HUES64 (cell line): ENCODE results near the gene TMEM95.
"Not testable (repeated sequence)": the region's sequence is repeated elsewhere in the genome, so short reads cannot be mapped to it uniquely, and the experiment has no call there.

ENCODE experiments used
- H3K27ac ChIP-seq: 2 replicates; pipeline ENCODE4 v1.7.0; 2013; ENCODE audit warnings: low read depth, low read length, inconsistent platforms
- H3K27me3 ChIP-seq: 2 replicates; pipeline ENCODE4 v1.6.1; 2013; ENCODE audit warnings: mild to moderate bottlenecking, low read length; ENCODE audit not compliant: insufficient read depth
- H3K36me3 ChIP-seq: 2 replicates; pipeline ENCODE4 v1.6.1; 2013; ENCODE audit warnings: mild to moderate bottlenecking, low read length; ENCODE audit not compliant: insufficient read depth
- H3K4me1 ChIP-seq: 2 replicates; pipeline ENCODE4 v1.6.1; 2013; ENCODE audit warnings: mild to moderate bottlenecking, low read length, moderate library complexity; ENCODE audit not compliant: insufficient read depth
- H3K4me3 ChIP-seq: 2 replicates; pipeline ENCODE4 v1.5.1; 2013; ENCODE audit warnings: mild to moderate bottlenecking, low read length, moderate library complexity
- H3K9ac ChIP-seq: 2 replicates; pipeline ENCODE4 v1.6.1; 2013; ENCODE audit warnings: mild to moderate bottlenecking, low read depth, low read length
- H3K9me3 ChIP-seq: 2 replicates; pipeline ENCODE4 v1.6.1; 2013; ENCODE audit warnings: low read depth, low read length; ENCODE audit not compliant: insufficient read depth
- WGBS: fragments of 150-250, 120-280 bp; methylation state at CpG from one replicate; pipeline ENCODE4 v1.1.7; 2013; ENCODE audit warnings: missing lambda C conversion rate; 5-methylcytosine and 5-hydroxymethylcytosine counted together

The TMEM95 gene

DNA sequence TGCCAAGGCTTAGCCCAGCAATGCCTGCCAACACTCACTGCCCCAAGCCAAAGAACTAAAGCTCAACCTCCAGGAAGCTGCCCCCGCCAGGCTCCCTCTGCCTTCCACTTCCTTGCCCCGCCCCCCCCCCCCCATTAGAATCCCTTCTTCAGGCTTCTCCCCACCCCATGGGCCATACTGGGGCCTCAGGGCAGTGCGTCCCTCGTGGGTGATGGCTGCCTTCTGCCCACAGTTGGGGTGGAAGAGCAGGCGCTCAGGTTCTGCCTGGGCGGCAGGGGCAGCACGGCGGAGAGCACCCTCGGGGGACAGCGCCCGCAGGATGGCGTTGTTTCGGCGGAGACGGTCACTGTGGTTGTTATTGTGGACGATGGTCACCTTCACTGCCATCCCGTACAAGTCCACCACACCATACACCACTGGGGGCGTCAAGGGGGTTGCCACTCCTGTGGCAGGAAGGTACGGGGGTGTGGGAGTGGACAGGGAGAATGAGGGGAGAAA lies 29.9 kb upstream of the TMEM95 start:
- Histone ChIP-seq H3K4me1 (no peaks in the 10 kb centered on the region), H3K4me3 (no peak overlapping the region), H3K27me3 (no peaks in the 10 kb centered on the region), H3K9ac (no peak overlapping the region), H3K36me3 (peaks cover 66% of the 10 kb centered on the region), H3K27ac (no peak overlapping the region), H3K9me3 (no peaks in the 10 kb centered on the region)
- WGBS = 92% methylated on average over 13 of the region's 19 CpGs

DNA sequence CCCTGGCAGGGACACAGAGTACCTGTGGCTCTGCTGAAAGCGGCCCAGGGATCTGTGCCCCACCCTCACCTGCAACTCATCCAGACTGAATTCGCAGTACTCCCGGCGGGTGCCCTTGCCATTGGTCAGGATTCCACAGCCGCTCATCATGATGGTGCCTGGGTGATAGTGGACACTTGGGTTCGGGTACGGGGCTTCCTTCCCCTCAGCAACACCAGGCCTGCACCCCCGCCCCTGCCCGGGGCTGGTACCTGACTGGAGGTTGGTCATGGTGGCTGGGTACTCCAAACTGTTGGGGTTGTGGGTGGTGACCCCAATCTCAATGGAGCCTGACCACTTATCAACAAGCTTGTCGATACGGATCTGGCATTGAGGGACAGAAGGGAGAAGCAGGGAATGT lies 28.8 kb upstream of the TMEM95 start:
- H3K9me3 ChIP-seq = no peaks in the 10 kb centered on the region
- H3K9ac ChIP-seq = no peak overlapping the region
- peaks cover 55% of the 10 kb centered on the region for H3K36me3 ChIP-seq
- WGBS = 95% methylated on average over 11 of the region's 11 CpGs
- H3K27ac ChIP-seq = no peak overlapping the region
- H3K4me1 ChIP-seq = 0 out of 2 replicates have a peak, but pooled peaks cover 7% of the 10 kb centered on the region
- H3K4me3 ChIP-seq = no peak overlapping the region
- no peaks in the 10 kb centered on the region for H3K27me3 ChIP-seq

DNA sequence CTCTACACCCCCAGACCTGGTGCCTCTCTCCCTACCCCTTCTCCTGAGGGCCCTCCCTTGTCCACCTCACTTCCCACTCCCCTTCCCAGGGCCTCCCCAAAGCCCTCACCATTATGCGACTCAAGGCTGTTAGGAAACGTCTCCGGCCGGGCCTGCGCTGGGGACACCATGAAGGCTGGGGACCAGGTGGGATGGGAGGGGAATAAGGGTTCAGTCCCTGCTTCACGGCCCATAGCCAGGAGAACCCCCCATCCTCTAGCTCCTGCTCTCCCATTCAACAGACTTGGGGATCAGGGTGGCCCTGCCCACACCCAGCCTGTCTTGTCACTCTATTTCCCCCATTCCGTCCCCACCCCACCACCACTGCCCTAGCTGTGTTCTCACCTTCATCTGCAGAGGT lies 27.9 kb upstream of the TMEM95 start:
- Histone ChIP-seq H3K4me3 (no peak overlapping the region), H3K4me1 (0 out of 2 replicates have a peak, but pooled peaks cover 7% of the 10 kb centered on the region), H3K27me3 (no peaks in the 10 kb centered on the region), H3K27ac (no peak overlapping the region), H3K9me3 (no peaks in the 10 kb centered on the region), H3K9ac (no peak overlapping the region), H3K36me3 (peaks cover 46% of the 10 kb centered on the region)
- WGBS = 94% methylated on average over 7 of the region's 7 CpGs

DNA sequence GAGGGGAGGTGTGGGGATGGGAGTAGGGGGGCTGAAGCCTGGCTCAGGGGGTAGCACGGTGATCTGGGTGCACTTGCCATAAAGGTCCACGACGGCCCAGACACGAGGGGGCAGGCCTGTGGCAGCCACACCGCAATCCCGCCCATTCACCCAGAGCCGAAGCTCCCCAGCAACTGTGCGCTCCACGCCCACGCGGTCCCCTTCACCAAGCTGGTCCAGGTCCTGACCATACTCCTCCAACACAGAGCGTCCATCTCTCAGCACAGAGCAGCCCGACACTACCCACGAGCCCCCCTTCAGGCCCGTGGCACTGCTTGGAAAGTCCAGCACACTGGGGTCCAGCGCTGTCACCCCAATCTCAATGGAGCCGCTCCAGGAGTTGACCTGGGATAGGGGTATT lies 27.5 kb upstream of the TMEM95 start:
- WGBS = 91% methylated on average over 16 of the region's 17 CpGs
- no peak overlapping the region for H3K27ac ChIP-seq
- H3K9me3 ChIP-seq = no peaks in the 10 kb centered on the region
- peaks cover 10% of the 10 kb centered on the region; the same call in 1 of the 2 replicates for H3K4me1 ChIP-seq
- H3K9ac ChIP-seq = no peak overlapping the region
- 0 out of 2 replicates have a peak overlapping the region, but pooled peaks have one; percentile 85 for H3K4me3 ChIP-seq
- H3K27me3 ChIP-seq = no peaks in the 10 kb centered on the region
- H3K36me3 ChIP-seq = peaks cover 42% of the 10 kb centered on the region

DNA sequence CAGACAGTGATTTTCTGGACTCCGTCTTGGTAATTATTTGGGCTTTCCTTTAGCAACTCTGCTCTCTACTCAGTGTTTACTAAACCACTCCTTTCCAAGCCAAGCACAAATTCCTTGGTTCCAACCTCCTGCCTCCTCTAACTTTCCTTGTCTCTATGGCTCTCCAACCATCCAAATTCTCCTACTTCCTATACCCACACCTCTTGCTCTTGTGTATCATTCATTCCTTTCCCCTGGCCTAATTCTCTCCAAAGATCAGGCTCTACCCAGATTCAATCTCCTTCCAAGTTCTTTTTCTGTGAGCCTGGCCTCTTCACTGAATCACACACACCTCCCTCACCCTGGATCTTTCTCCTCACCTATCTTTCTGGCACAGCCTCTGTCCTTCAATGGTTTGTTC lies 26.9 kb upstream of the TMEM95 start:
- Histone ChIP-seq H3K4me1 (peaks cover 10% of the 10 kb centered on the region; the same call in 1 of the 2 replicates), H3K27ac (no peak overlapping the region), H3K9me3 (no peaks in the 10 kb centered on the region), H3K4me3 (peak overlapping the region; percentile 85), H3K9ac (no peak overlapping the region), H3K27me3 (no peaks in the 10 kb centered on the region), H3K36me3 (peaks cover 37% of the 10 kb centered on the region)
- 95% methylated on average over 1 of the region's 1 CpG for WGBS

DNA sequence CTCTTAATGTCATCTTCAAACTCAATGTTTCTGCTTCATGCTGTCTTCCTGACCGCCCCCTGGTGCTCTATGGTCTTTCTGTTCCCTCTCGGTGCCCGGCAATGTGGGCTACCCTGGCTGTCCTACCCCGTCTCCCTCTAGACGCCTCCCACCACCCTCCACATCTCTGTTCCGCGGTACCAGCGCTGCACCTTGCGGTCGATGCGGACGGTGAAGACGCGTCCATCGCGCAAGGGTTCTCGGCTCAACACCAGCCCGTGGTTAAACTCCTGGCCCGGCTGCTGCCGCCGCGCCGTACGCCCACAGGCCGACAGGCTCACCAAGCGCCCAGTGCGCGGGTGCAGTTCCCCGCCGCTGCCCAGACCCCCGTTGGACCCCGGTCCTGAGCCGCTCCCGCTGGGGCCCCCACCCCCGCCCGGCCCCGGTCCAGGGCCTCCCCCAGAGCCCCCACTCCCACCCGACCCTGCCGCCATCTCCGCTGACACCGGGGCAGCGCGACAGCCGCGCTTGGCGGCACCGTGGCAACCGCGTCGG lies 26.0 kb upstream of the TMEM95 start, which contains the start of gene NEURL4:
Gene NEURL4, minus strand, starts transcription at position 496 of the 534 bp plus-strand sequence. Its CDS starts 23 bp downstream, at position 473.
- no peaks in the 10 kb centered on the region for H3K9me3 ChIP-seq
- H3K36me3 ChIP-seq = peaks cover 28% of the 10 kb centered on the region
- WGBS = under 1% methylated on average over 49 of the region's 50 CpGs
- peak within 1 kb of the TSS; percentile 79 for H3K9ac ChIP-seq
- H3K27me3 ChIP-seq = no peaks in the 10 kb centered on the region
- H3K27ac ChIP-seq = peak within 1 kb of the TSS; percentile 94
- H3K4me1 ChIP-seq = peaks cover 10% of the 10 kb centered on the region; the same call in 1 of the 2 replicates
- peak within 1 kb of the TSS; percentile 85 for H3K4me3 ChIP-seq

DNA sequence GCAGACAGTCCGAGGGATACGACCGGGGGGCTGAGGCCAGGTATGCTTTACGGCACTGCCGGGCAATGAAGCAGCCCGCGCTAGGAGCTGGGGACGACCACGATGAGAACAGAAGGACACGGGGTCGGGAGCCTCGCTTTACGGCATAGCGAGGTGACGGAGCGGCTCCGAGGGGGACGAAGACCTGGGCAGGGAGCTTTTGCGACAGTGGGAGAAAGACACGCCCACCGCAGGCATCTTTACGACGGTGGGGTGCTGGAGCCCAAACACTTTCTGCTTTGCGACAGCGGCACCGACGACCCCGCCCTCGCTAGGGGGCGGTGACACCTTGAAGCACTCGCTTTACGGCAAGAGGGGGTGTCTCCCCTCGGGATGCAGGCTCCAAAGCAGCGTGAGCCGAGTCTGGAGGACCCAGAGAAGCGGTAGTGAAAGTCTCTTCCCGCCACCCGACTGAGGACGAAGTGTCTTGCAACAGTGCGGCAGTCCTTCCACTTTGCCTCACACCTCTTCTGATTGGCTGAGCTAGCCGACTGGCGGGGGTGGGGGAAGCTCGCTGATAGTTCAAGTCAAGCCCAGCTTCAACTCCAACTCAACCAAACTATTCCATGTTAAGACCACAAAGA lies 25.5 kb upstream of the TMEM95 start:
- Histone ChIP-seq H3K4me3 (peak overlapping the region; percentile 85), H3K9me3 (no peaks in the 10 kb centered on the region), H3K27ac (peak overlapping the region; percentile 94), H3K9ac (peak overlapping the region; percentile 79), H3K27me3 (no peaks in the 10 kb centered on the region), H3K4me1 (peaks cover 10% of the 10 kb centered on the region; the same call in 1 of the 2 replicates), H3K36me3 (peaks cover 24% of the 10 kb centered on the region)
- WGBS = under 1% methylated on average over 43 of the region's 43 CpGs

DNA sequence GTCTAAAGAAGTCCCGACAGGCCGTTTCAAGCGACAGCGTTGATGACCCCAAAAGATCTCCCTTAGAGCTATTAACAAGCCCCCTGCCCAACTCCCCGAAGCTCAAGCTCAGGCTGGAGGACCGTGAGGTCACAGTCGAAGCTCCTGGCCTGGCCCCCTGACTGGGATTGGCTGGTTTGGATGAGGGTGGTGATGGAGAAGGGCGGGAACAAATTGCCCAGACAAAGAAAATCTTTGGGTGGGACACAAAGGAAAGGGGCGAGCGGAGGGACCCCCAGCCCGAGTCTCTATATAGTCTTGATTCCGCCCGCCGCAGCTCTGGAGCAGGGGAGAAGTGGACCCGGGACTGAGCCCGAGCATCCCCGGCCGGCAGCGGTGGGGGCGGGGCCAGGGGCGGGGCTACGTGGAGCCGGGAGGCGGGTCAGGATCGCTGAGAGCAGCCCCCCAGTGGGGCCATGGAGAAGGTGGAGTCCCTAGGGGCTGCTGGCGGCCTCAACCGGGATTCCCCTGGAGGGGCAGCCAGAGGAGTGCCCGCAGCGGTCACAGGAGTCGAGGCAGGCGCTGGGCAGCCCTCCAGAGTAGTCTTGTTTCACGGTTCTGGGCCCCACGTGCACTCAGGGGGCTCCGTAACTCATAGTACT lies 24.8 kb upstream of the TMEM95 start:
- 3% methylated on average over 34 of the region's 34 CpGs for WGBS
- Histone ChIP-seq H3K27me3 (no peaks in the 10 kb centered on the region), H3K9me3 (no peaks in the 10 kb centered on the region), H3K27ac (peak overlapping the region; percentile 94), H3K4me1 (peaks cover 10% of the 10 kb centered on the region; the same call in 1 of the 2 replicates), H3K9ac (peak overlapping the region; percentile 79), H3K4me3 (peak overlapping the region; percentile 85), H3K36me3 (peaks cover 19% of the 10 kb centered on the region)

DNA sequence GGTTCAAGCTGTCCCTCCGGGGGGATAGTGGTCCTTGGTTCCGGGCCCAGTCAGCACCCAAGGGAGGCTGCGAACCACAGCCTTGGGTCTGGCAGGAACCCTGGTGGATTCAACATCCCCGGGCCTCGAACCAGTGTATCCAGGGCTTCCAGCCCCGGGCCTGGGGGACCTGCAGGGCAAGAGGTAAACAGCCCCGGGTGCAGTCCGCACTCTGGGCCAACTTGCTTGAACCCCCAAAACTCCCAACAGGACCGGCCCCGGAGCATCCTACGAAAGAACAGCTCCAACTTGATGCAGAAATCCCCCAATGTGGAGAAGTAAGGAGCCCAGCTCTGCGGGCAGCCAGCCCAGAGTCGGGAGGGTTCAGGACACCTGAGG lies 24.3 kb upstream of the TMEM95 start:
- H3K36me3 ChIP-seq = peaks cover 14% of the 10 kb centered on the region
- H3K4me3 ChIP-seq = peak overlapping the region; percentile 85
- H3K4me1 ChIP-seq = peaks cover 10% of the 10 kb centered on the region; the same call in 1 of the 2 replicates
- H3K9me3 ChIP-seq = no peaks in the 10 kb centered on the region
- peak overlapping the region; percentile 94 for H3K27ac ChIP-seq
- peak overlapping the region; percentile 70 for H3K9ac ChIP-seq
- H3K27me3 ChIP-seq = no peaks in the 10 kb centered on the region
- WGBS = 79% methylated on average over 13 of the region's 13 CpGs

DNA sequence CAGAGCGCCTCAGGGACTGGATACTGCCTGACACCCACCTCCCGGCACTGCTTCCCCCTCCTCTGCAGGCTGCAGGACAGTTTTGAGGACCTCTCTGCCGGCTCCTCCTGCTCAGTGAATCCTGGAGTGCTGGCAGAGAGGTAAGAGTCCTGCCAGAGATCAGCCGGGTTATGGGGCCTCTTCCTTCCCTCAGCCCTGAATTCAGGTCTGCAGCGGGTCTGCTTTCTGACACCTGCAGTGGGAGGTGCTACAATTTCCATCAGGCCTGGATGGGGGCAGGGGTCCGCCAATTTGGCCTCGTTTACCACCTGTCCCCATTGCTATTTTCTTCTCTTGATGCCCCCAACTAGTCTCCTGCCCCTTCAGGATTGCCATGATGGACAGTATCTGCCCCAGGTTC lies 22.8 kb upstream of the TMEM95 start:
- H3K9me3 ChIP-seq = no peaks in the 10 kb centered on the region
- no peaks in the 10 kb centered on the region for H3K36me3 ChIP-seq
- H3K27me3 ChIP-seq = no peaks in the 10 kb centered on the region
- no peak overlapping the region for H3K27ac ChIP-seq
- H3K9ac ChIP-seq = no peak overlapping the region
- 73% methylated on average over 7 of the region's 7 CpGs for WGBS
- peaks cover 20% of the 10 kb centered on the region for H3K4me1 ChIP-seq
- H3K4me3 ChIP-seq = no peak overlapping the region

DNA sequence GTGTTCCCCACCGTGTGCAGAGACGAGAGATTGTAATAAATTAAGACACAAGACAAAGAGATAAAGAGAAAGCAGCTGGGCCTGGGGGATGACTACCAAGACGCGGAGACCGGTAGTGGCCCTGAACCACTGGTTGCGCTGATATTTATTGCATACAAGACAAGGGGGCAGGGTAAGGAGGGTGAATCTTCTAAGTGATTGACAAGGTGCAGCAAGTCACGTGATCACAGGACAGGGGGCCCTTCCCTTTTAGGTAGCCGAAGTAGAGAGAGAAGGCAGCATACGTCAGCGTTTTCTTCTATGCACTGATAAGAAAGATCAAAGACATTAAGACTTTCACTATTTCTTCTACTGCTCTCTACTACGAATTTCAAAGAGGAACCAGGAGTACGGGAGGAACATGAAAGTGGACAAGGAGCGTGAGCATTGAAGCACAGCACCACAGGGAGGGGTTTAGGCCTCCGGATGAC lies 22.3 kb upstream of the TMEM95 start:
- peaks cover 23% of the 10 kb centered on the region for H3K4me1 ChIP-seq
- H3K9me3 ChIP-seq, H3K9ac ChIP-seq, H3K27me3 ChIP-seq, H3K4me3 ChIP-seq, H3K36me3 ChIP-seq, H3K27ac ChIP-seq: not testable (repeated sequence)
- 79% methylated on average over 13 of the region's 14 CpGs for WGBS
